GM21717 (cell line): ENCODE measurements around the gene FOXG1.

ENCODE experiments used
- ATAC-seq: cut with Tn5 transposase; IDR thresholded peaks from one replicate; pipeline ENCODE4 v1.9.1; 2021; ENCODE audit warnings: mild to moderate bottlenecking, moderate library complexity; ENCODE audit not compliant: unreplicated experiment

The FOXG1 gene

GRCh38 chr14:28761438-28762291 lies 4.9 kb upstream of the FOXG1 start:
- ATAC-seq = no peak

GRCh38 chr14:28762303-28762954 lies 4.2 kb upstream of the FOXG1 start:
- no peak for ATAC-seq

DNA sequence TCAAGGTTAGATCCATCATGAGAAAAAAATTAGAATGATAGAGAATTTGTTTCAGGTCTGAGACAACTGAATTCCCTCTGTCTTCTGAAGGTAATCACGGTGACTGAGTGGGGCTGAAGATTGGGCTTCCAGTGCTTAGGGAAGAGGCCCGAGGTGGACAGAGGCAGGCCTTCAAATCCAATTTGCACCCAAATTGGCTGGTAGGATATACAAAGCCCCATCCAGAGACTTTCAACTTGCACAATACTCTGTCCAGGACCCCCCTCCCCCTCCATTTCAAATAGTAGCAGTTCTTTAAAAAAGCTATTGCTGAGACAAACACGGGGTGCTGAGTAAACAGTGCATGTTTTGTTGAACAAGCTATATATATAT lies 3.6 kb upstream of the FOXG1 start:
- no peak for ATAC-seq

DNA sequence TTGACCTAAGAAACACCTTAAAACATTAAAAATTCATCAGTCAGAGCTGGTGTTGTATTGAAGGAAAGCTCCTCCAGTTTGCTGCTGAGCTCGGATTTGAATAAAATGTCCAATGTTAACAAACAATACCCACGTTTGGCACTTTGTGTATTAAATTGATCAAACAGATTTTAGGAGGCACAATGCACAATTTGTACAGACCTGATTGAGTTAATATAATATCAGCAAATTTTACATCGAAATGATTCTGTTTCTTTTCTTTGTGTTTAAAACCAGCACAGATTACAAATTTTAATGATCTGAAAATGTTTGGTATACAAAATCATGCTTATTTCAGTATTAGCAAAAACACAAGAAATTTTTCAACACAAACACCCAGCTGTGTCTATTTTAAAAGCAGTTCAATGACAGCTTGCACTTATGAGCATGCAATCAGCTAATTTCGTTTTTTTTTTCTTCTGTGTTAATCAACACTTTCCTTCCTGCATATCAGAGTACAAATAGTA lies 2.8 kb upstream of the FOXG1 start:
- ATAC-seq = no peak

GRCh38 chr14:28764257-28765160 lies 2.1 kb upstream of the FOXG1 start:
- ATAC-seq = no peak

- ATAC-seq = peak; percentile 7
Measured at GRCh38 chr14:28765169-28765830, 1.3 kb upstream of the FOXG1 start.

DNA sequence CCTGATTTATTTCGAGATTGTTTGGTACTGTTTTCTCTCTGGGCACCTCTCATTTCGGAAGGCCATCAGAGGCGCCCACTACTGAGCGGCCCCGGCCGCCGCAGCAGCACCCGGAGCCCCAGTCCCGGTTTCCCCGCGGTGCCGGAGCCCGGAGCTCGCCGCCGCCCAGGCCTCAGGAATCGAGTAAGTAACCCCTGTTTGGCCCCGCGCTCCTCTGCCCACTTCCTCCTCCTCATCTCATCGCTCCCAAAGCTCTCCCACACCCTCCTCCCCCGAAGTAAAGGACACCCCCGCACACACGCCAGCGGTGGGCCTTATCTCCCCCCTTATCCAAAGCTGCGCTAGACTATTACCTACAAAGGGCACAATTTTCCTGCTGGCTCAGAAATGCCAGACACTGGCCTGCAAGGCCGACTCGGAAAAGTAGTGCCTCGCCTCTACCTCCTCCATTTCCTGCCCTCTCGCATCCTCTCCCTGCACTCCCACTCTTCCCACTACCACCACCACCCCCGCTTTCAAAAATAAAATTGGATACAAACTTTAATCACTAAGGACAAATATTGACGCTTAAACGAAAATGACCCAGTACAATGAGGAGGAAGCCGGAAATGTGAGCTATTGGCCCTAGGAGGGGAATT lies 637 bp upstream of the FOXG1 start:
- peak; percentile 15 for ATAC-seq

DNA sequence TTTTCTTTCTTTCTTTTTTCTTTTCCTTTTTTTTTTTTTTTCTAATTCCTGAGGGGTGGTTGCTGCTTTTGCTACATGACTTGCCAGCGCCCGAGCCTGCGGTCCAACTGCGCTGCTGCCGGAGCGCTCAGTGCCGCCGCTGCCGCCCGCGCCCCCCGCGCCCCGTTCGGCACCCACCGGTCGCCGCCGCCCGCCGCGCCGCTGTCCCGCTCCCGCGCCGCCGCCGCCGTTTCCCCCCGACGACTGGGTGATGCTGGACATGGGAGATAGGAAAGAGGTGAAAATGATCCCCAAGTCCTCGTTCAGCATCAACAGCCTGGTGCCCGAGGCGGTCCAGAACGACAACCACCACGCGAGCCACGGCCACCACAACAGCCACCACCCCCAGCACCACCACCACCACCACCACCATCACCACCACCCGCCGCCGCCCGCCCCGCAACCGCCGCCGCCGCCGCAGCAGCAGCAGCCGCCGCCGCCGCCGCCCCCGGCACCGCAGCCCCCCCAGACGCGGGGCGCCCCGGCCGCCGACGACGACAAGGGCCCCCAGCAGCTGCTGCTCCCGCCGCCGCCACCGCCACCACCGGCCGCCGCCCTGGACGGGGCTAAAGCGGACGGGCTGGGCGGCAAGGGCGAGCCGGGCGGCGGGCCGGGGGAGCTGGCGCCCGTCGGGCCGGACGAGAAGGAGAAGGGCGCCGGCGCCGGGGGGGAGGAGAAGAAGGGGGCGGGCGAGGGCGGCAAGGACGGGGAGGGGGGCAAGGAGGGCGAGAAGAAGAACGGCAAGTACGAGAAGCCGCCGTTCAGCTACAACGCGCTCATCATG lies 654 bp downstream of the FOXG1 start:
- no peak for ATAC-seq

GRCh38 chr14:28767853-28768741 lies 1.5 kb downstream of the FOXG1 start:
- no peak for ATAC-seq

DNA sequence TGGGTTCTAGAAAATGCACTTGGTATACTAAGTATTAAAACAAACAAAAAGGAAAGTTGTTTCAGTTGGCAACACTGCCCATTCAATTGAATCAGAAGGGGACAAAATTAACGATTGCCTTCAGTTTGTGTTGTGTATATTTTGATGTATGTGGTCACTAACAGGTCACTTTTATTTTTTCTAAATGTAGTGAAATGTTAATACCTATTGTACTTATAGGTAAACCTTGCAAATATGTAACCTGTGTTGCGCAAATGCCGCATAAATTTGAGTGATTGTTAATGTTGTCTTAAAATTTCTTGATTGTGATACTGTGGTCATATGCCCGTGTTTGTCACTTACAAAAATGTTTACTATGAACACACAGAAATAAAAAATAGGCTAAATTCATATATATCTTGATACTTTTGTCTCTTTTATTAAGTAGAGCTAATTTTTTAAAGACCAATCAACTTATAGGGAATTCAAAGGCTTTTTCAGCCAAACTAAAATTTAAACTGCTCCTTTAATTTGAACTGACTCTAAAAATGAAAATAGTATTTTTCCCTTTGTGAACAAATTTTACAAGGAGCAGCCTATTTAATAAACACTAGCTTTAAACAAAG lies 2.8 kb downstream of the FOXG1 start:
- ATAC-seq = no peak

GRCh38 chr14:28770061-28770460 lies 3.5 kb downstream of the FOXG1 start:
- ATAC-seq = no peak

DNA sequence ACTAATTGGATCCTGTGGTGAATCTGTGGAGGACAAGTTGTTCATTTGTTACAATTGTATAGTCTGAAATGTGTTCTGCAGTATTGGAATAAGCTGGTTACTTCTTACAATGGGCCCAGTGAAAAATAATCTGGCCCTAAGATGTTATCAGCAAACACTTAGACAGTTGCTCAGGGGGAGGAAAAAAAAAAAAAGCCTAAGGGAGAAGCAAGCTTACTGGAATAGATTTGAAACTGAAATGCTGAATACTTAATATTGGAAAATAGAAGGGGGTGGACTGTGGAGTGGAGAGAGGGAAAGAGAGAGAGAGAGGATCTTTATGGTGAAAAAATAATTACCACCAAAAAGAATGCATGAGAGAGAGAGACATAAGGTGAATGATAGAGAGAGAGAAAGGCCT lies 4.0 kb downstream of the FOXG1 start:
- no peak for ATAC-seq

DNA sequence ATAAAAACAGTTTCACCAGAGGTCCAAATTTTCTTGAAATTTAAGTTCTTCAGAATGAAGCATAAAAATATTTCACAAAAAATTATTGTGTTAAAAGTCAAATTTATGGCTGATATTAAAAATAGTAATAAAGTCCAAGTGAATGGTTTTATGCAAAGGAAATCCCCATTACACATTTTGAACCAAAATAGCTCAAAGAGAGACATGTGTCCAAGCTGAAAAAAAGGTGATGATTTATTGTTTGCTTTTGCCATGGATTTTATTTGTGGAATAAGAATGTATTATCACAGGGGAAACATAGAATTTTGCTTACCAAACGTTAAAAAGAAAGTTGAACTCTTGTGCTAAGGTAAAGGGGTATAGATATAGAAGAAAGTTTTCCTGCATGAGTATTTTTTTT lies 4.6 kb downstream of the FOXG1 start:
- no peak for ATAC-seq

- no peak for ATAC-seq
Measured at GRCh38 chr14:28772613-28773012, 6.0 kb downstream of the FOXG1 start.

- ATAC-seq = no peak
Measured at GRCh38 chr14:28773176-28773575, 6.6 kb downstream of the FOXG1 start.

- ATAC-seq = no peak
Measured at GRCh38 chr14:28773861-28774691, 7.5 kb downstream of the FOXG1 start.
